ENCODE data around the gene ZNF205. TPM values are rescaled to one million over a fixed set of nuclear protein-coding genes. Genes with fewer than 3 reads are reported as not detected.
"Not testable (repeated sequence)": the region's sequence is repeated elsewhere in the genome, so short reads cannot be mapped to it uniquely, and the experiment has no call there.

The ZNF205 gene
- polyA plus RNA-seq, 1 of the 3 experiments (the other 2 are of a cell fraction), result 9.7 TPM

GRCh38 chr16:3071655-3072054, 40.7 kb upstream of the ZNF205 start:
- H3K9me3 ChIP-seq, result no peaks in the 10 kb centered on the region
- 80% methylated on average over 7 of the region's 7 CpGs for WGBS (ENCODE audit: low lambda C conversion rate)
- no peaks in the 10 kb centered on the region for H3K9me2 ChIP-seq
- no peaks in the 10 kb centered on the region for H3K79me2 ChIP-seq (ENCODE audit: insufficient read depth)
- no peak overlapping the region for H3K4me2 ChIP-seq
- ChIA-PET CTCF (interaction anchor here (2.9 kb wide), 1 partner anchor 13 kb away, joined by 12 read pairs; no protein-coding TSS in a partner anchor), POLR2A (no interaction called here)
- no peak overlapping the region for H3K4me3 ChIP-seq (ENCODE audit: low read depth in 2 of 2, low read length in 1 of 2)
- no peaks in the 10 kb centered on the region for H4K20me1 ChIP-seq (ENCODE audit: insufficient read depth)
- H3F3A ChIP-seq (replicated peaks; ENCODE audit: insufficient read depth), result no peaks in the 10 kb centered on the region
- no peak overlapping the region for H3K27ac ChIP-seq (ENCODE audit: low read depth in 2 of 2, low read length in 1 of 2)
- TF ChIP-seq RCOR1 (IDR thresholded peaks at IDR 0.05; ENCODE audit: low read length) (no peak), RAD21 (IDR thresholded peaks at IDR 0.05; ENCODE audit: low read length) (no peak), RXRA (IDR thresholded peaks at IDR 0.05; ENCODE audit: borderline replicate concordance, low read depth) (no peak), GABPA (IDR thresholded peaks at IDR 0.05; ENCODE audit: low read depth) (no peak), USF1 (IDR thresholded peaks at IDR 0.05; ENCODE audit: borderline replicate concordance, low read depth) (no peak), MXI1 (IDR thresholded peaks at IDR 0.05; ENCODE audit: low read depth, low read length) (no peak), EZH2phosphoT487 (IDR thresholded peaks at IDR 0.05; ENCODE audit: borderline replicate concordance, low read depth) (no peak), CHD2 (IDR thresholded peaks at IDR 0.05; ENCODE audit: low read length, partially characterized antibody) (no peak), NRF1 (IDR thresholded peaks at IDR 0.05; ENCODE audit: low read depth, low read length) (no peak), TEAD4 (IDR thresholded peaks at IDR 0.05; ENCODE audit: borderline replicate concordance, insufficient read depth) (no peak), NFIC (IDR thresholded peaks at IDR 0.05; ENCODE audit: borderline replicate concordance) (no peak)
- H3K36me3 ChIP-seq (replicated peaks in 1 of 2; ENCODE audit: control insufficient read depth in 1 of 2, insufficient read depth in 2 of 2, low read length in 1 of 2), result no peaks in the 10 kb centered on the region
- H3K27me3 ChIP-seq (ENCODE audit: insufficient read depth), result peaks cover 15% of the 10 kb centered on the region
- no peak for DNase-seq
- H2AFZ ChIP-seq (ENCODE audit: low read depth), result no peak overlapping the region
- no peak overlapping the region for H3K9ac ChIP-seq
- H3K4me1 ChIP-seq (ENCODE audit: control insufficient read depth in 1 of 2, insufficient read depth in 2 of 2, low read depth in 1 of 2, low read length in 1 of 2), result no peaks in the 10 kb centered on the region

GRCh38 chr16:3072148-3072547, 40.2 kb upstream of the ZNF205 start:
- H3K4me2 ChIP-seq; H4K20me1 ChIP-seq (ENCODE audit: insufficient read depth); DNase-seq; H3K9me2 ChIP-seq; H2AFZ ChIP-seq (ENCODE audit: low read depth); H3K9me3 ChIP-seq; H3K4me3 ChIP-seq (ENCODE audit: low read depth in 2 of 2, low read length in 1 of 2); H3F3A ChIP-seq (replicated peaks; ENCODE audit: insufficient read depth); H3K9ac ChIP-seq; H3K79me2 ChIP-seq (ENCODE audit: insufficient read depth); H3K27ac ChIP-seq (ENCODE audit: low read depth in 2 of 2, low read length in 1 of 2); POLR2A ChIA-PET; H3K36me3 ChIP-seq (replicated peaks in 1 of 2; ENCODE audit: control insufficient read depth in 1 of 2, insufficient read depth in 2 of 2, low read length in 1 of 2); CTCF ChIA-PET; H3K4me1 ChIP-seq (ENCODE audit: control insufficient read depth in 1 of 2, insufficient read depth in 2 of 2, low read depth in 1 of 2, low read length in 1 of 2): not testable (repeated sequence)
- peaks cover 20% of the 10 kb centered on the region for H3K27me3 ChIP-seq (ENCODE audit: insufficient read depth)
- 59% methylated on average over 4 of the region's 4 CpGs for WGBS (ENCODE audit: low lambda C conversion rate)

- H3K4me1 ChIP-seq (ENCODE audit: control insufficient read depth in 1 of 2, insufficient read depth in 2 of 2, low read depth in 1 of 2, low read length in 1 of 2); POLR2A ChIA-PET; H4K20me1 ChIP-seq (ENCODE audit: insufficient read depth); H3K4me3 ChIP-seq (ENCODE audit: low read depth in 2 of 2, low read length in 1 of 2); H3K36me3 ChIP-seq (replicated peaks in 1 of 2; ENCODE audit: control insufficient read depth in 1 of 2, insufficient read depth in 2 of 2, low read length in 1 of 2); H3K79me2 ChIP-seq (ENCODE audit: insufficient read depth); H2AFZ ChIP-seq (ENCODE audit: low read depth); CTCF ChIA-PET; H3K27ac ChIP-seq (ENCODE audit: low read depth in 2 of 2, low read length in 1 of 2); H3K4me2 ChIP-seq; H3K9ac ChIP-seq; DNase-seq; H3F3A ChIP-seq (replicated peaks; ENCODE audit: insufficient read depth); H3K9me3 ChIP-seq; H3K9me2 ChIP-seq: not testable (repeated sequence)
- 60% methylated on average over 1 of the region's 18 CpGs for WGBS (ENCODE audit: low lambda C conversion rate)
- peaks cover 26% of the 10 kb centered on the region for H3K27me3 ChIP-seq (ENCODE audit: insufficient read depth)
Observed at GRCh38 chr16:3072576-3073263, 39.7 kb upstream of the ZNF205 start.

Measured in SK-N-SH (cell line).